Measurements from ENCODE around the gene TAF11L9. TPM values are rescaled to one million over a fixed set of nuclear protein-coding genes. Genes with fewer than 3 reads are reported as not detected.
"Not testable (repeated sequence)": the region's sequence is repeated elsewhere in the genome, so short reads cannot be mapped to it uniquely, and the experiment has no call there.

TAF11L9 gene
- total RNA-seq: not detected in 2 replicates
- long read RNA-seq: 0 reads

DNA sequence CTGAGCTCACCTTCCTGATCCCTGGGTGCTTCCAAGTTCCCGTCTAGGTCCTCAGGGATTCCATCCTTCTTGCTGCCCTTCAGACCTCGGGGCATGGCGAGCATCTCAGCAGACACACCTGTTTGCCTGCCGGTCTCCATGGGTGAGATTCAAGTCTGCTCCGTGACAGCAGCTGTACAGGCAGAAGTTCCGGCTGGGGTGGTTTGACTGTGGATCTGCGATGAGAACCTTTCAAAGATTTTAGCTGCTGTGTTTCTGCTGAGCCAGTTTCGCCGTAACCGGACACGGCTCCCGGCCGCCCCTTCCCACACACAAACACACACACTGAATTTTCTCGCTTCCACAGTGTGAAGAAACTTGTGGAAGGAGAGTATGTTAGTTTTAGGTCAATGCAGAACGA, at the start of gene TAF11L9:
TAF11L9 (minus strand) TSS at position 140 of the 400 bp plus-strand sequence.
- H3K36me3 Mint-ChIP-seq (ENCODE audit: low read depth); H3K9me3 Mint-ChIP-seq; H3K4me1 Mint-ChIP-seq; H3K27ac Mint-ChIP-seq (ENCODE audit: unreplicated experiment); H3K4me3 Mint-ChIP-seq; H3K27me3 Mint-ChIP-seq (ENCODE audit: low read depth): not testable (repeated sequence)
- peak; percentile 5 for DNase-seq (ENCODE audit: low read depth, low spot score)

DNA sequence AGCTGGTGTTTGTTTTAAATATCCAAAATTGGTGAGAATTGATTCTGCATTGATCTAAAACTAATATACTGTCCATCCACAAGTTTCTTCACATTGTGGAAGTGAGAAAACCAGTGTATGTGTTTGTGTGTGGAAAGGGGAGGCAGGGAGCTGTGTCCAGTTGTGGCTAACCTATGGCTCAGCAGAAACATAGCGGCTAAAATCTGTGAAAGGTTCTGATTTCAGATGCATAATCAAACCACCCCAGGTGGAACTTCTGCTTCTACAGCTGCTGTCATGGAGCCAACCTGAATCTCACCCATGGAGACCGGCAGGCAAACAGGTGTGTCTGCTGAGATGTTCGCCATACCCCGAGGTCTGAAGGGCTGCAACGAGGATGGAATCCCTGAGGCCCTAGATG, 40.0 kb upstream of the TAF11L9 start, which contains the start of gene TAF11L14:
TAF11L14 (plus strand) TSS at position 301 of the 400 bp plus-strand sequence.
- Mint-ChIP-seq H3K27ac (ENCODE audit: unreplicated experiment) (no peak within 1 kb of the TSS), H3K4me3 (no peak within 1 kb of the TSS)
- DNase-seq (ENCODE audit: low read depth, low spot score): no peak

DNA sequence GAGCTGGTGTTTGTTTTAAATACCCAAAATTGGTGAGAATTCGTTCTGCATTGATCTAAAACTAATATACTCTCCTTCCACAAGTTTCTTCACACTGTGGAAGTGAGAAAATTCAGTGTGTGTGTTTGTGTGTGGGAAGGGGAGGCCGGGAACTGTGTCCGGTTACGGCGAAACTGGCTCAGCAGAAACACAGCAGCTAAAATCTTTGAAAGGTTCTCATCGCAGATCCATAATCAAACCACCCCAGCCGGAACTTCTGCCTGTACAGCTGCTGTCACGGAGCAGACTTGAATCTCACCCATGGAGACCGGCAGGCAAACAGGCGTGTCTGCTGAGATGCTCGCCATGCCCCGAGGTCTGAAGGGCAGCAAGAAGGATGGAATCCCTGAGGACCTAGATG, 37.6 kb upstream of the TAF11L9 start, which contains the start of gene TAF11L13:
TAF11L13 (plus strand) TSS at position 301 of the 400 bp plus-strand sequence.
- not testable (repeated sequence) for DNase-seq (ENCODE audit: low read depth, low spot score); H3K4me1 Mint-ChIP-seq; H3K36me3 Mint-ChIP-seq (ENCODE audit: low read depth); H3K27ac Mint-ChIP-seq (ENCODE audit: unreplicated experiment); H3K4me3 Mint-ChIP-seq; H3K27me3 Mint-ChIP-seq (ENCODE audit: low read depth); H3K9me3 Mint-ChIP-seq

More for the DNA sequence above, 40.0 kb upstream of the TAF11L9 start, which contains the start of gene TAF11L14:
- H3K27me3 Mint-ChIP-seq (ENCODE audit: low read depth): no peaks in the 10 kb centered on the region
- H3K9me3 Mint-ChIP-seq: peaks cover 5% of the 10 kb centered on the region
- no peaks in the 10 kb centered on the region for H3K4me1 Mint-ChIP-seq
- no peak for TF ChIP-seq CTCF (conservative IDR thresholded peaks at IDR 0.05)
- H3K36me3 Mint-ChIP-seq (ENCODE audit: low read depth): no peaks in the 10 kb centered on the region

DNA sequence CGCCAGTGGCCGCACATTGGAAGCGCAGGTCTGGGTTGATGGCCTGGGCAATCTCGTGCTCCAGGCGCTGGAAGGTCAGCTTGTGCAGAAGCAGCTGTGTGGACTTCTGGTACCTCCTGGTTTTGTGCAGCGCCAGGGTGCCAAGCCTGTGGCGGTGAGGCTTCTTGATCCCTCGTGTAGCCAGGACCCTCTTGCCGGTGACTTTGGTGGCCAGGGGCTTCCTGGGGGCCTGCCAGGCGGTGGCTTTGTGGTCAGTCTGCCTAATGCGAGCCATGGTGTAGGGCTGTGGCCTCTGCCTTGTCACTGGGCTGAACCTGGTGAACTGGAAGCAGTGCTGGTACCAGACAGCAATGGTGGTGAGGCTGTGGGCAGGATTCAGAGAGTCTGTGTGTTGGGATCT, 31.5 kb upstream of the TAF11L9 start:
- H3K36me3 Mint-ChIP-seq (ENCODE audit: low read depth): no peaks in the 10 kb centered on the region

GRCh38 chr5:17620627-17621026, 26.4 kb upstream of the TAF11L9 start:
- Mint-ChIP-seq H3K9me3 (peaks cover 10% of the 10 kb centered on the region), H3K4me3 (no peak overlapping the region), H3K4me1 (no peaks in the 10 kb centered on the region), H3K27ac (ENCODE audit: unreplicated experiment) (no peak overlapping the region), H3K36me3 (ENCODE audit: low read depth) (no peaks in the 10 kb centered on the region), H3K27me3 (ENCODE audit: low read depth) (no peaks in the 10 kb centered on the region)
- DNase-seq (ENCODE audit: low read depth, low spot score): no peak
- TF ChIP-seq CTCF (conservative IDR thresholded peaks at IDR 0.05): peak; percentile 32

More for the DNA sequence above, 31.5 kb upstream of the TAF11L9 start:
- no peak overlapping the region for H3K27ac Mint-ChIP-seq (ENCODE audit: unreplicated experiment)
- no peaks in the 10 kb centered on the region for H3K4me1 Mint-ChIP-seq
- H3K9me3 Mint-ChIP-seq: peaks cover 4% of the 10 kb centered on the region
- no peak overlapping the region for H3K4me3 Mint-ChIP-seq
- no peak for TF ChIP-seq CTCF (conservative IDR thresholded peaks at IDR 0.05)
- no peak for DNase-seq (ENCODE audit: low read depth, low spot score)
- no peaks in the 10 kb centered on the region for H3K27me3 Mint-ChIP-seq (ENCODE audit: low read depth)

DNA sequence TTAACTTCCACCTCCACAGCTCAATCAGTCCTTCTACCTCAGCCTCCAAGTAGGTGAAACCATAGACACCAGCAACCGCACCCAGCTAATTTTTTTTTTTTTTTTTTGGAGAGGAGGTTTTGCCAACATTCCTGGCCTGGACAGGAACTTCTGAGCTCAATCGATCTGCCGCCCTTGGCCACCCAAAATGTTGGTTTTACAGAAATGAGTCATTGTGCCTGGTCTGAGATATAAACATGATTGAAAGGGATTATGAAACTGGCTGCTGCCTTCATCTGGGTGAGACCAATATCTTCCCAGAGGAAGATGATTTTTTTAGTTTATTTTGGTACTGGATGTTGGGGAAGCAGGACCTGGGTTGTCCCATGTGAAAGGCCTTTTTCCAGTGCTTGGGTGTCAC, 25.2 kb upstream of the TAF11L9 start:
- Mint-ChIP-seq H3K36me3 (ENCODE audit: low read depth) (no peaks in the 10 kb centered on the region), H3K4me3 (no peak overlapping the region), H3K4me1 (no peaks in the 10 kb centered on the region), H3K27me3 (ENCODE audit: low read depth) (no peaks in the 10 kb centered on the region), H3K27ac (ENCODE audit: unreplicated experiment) (no peak overlapping the region), H3K9me3 (peaks cover 12% of the 10 kb centered on the region)
- no peak for TF ChIP-seq CTCF (conservative IDR thresholded peaks at IDR 0.05)
- no peak for DNase-seq (ENCODE audit: low read depth, low spot score)
